Astrocyte (in vitro differentiated cells and primary cell): ENCODE data around the gene RASAL1. TPM values are rescaled to one million over a fixed set of nuclear protein-coding genes. Genes with fewer than 3 reads are reported as not detected.

ENCODE experiments used
- DNase-seq: peaks from one replicate; pipeline ENCODE4 v3.0.0-alpha.2; 2010; ENCODE audit warnings: low read depth
- FAIRE-seq: peaks from 2 replicates; lab custom pipeline; 2011; peaks lifted over from hg19 to GRCh38; lab: Jason Lieb, UNC
- H2AFZ ChIP-seq: 2 replicates; pipeline ENCODE4 v1.6.0; 2012; ENCODE audit warnings: low read depth, low read length, inconsistent platforms
- H3K27ac ChIP-seq: 2 replicates; pipeline ENCODE4 v1.5.1; 2011; ENCODE audit warnings: low read depth, low read length, inconsistent platforms
- H3K27me3 ChIP-seq: 2 replicates; pipeline ENCODE4 v1.6.0; 2011; ENCODE audit warnings: low read length, inconsistent platforms; ENCODE audit not compliant: insufficient read depth
- H3K36me3 ChIP-seq: 2 replicates; pipeline ENCODE4 v1.5.1; 2011; ENCODE audit warnings: low read length, inconsistent platforms; ENCODE audit not compliant: insufficient read depth
- H3K4me1 ChIP-seq: 2 replicates; pipeline ENCODE4 v1.5.1; 2011; ENCODE audit warnings: low read length, inconsistent platforms; ENCODE audit not compliant: insufficient read depth
- H3K4me2 ChIP-seq: 2 replicates; pipeline ENCODE4 v1.6.0; 2012; ENCODE audit warnings: low read length, inconsistent platforms
- H3K4me3 ChIP-seq: 2 replicates; pipeline ENCODE4 v1.5.1; 2011; ENCODE audit warnings: low read depth, mild to moderate bottlenecking, low read length, inconsistent platforms; ENCODE audit not compliant: insufficient read depth
- H3K79me2 ChIP-seq: 2 replicates; pipeline ENCODE4 v1.6.0; 2012; ENCODE audit warnings: mild to moderate bottlenecking, low read length, inconsistent platforms; ENCODE audit not compliant: insufficient read depth
- H3K9ac ChIP-seq: 2 replicates; pipeline ENCODE4 v1.6.0; 2012; ENCODE audit warnings: mild to moderate bottlenecking, low read length, inconsistent platforms
- H3K9me3 ChIP-seq: 2 replicates; pipeline ENCODE4 v1.5.1; 2012; ENCODE audit warnings: low read depth, mild to moderate bottlenecking, low read length, inconsistent platforms; ENCODE audit not compliant: insufficient read depth
- H4K20me1 ChIP-seq: 2 replicates; pipeline ENCODE4 v1.6.0; 2012; ENCODE audit warnings: low read length, inconsistent platforms; ENCODE audit not compliant: insufficient read depth
- H3K27ac Mint-ChIP-seq: one replicate; pipeline ENCODE4 v1.8.0; 2021; ENCODE audit warnings: mild to moderate bottlenecking, mixed read lengths; ENCODE audit not compliant: unreplicated experiment
- H3K27me3 Mint-ChIP-seq: one replicate; pipeline ENCODE4 v1.8.0; 2021; ENCODE audit warnings: low read depth, mixed read lengths; ENCODE audit not compliant: unreplicated experiment
- H3K36me3 Mint-ChIP-seq: one replicate; pipeline ENCODE4 v1.8.0; 2021; ENCODE audit warnings: low read depth, mixed read lengths; ENCODE audit not compliant: unreplicated experiment
- H3K4me1 Mint-ChIP-seq: one replicate; pipeline ENCODE4 v1.8.0; 2021; ENCODE audit warnings: low read depth, mixed read lengths; ENCODE audit not compliant: unreplicated experiment
- H3K4me3 Mint-ChIP-seq: one replicate; pipeline ENCODE4 v1.8.0; 2021; ENCODE audit warnings: mild to moderate bottlenecking, moderate library complexity, mixed read lengths; ENCODE audit not compliant: unreplicated experiment
- H3K9me3 Mint-ChIP-seq: one replicate; pipeline ENCODE4 v1.8.0; 2021; ENCODE audit warnings: mild to moderate bottlenecking, mixed read lengths; ENCODE audit not compliant: unreplicated experiment
- EZH2 ChIP-seq: IDR thresholded peaks from 2 replicates; pipeline ENCODE4 v1.6.1; 2012; ENCODE audit warnings: mild to moderate bottlenecking, low read length, inconsistent platforms; ENCODE audit not compliant: insufficient read depth
- total RNA-seq: library from RNA; stranded (reverse); gene quantifications from 2 replicates; pipeline ENCODE4 v1.2.1, GENCODE V29; 2021
- TF ChIP-seq, protein P1 (sequence below): IDR thresholded peaks from 2 replicates; pipeline ENCODE4 v1.5.1; 2011; ENCODE audit warnings: low read depth, mild to moderate bottlenecking, inconsistent platforms, low read length, moderate library complexity; ENCODE audit not compliant: insufficient read depth

RASAL1 gene
- total RNA-seq, 1 donor from 2014 or later, result 0.48 TPM

DNA sequence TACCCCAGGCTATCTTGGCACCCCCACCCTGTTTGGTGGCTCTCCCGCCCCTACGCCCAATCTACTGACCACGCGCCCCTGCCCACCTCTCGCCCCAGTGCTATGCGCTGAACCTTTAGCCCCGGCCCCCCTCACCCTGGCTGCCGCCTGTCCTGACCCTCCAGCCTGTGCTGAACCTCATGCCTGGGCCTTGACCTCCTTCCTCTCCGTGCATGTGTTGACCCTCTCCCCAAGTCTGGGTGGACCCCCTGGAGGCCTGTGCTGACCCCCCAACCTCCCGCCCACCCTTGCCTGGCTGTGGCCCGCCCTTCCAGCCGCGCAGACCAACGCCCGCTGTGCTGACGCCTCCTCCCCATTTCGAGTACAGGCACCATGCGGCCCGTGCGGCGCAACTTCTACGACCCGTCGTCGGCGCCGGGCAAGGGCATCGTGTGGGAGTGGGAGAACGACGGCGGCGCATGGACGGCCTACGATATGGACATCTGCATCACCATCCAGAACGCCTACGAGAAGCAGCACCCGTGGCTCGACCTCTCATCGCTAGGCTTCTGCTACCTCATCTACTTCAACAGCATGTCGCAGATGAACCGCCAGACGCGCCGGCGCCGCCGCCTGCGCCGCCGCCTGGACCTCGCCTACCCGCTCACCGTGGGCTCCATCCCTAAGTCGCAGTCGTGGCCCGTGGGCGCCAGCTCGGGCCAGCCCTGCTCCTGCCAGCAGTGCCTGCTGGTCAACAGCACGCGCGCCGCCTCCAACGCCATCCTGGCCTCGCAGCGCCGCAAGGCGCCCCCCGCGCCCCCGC lies 58.3 kb downstream of the RASAL1 start:
- H3K27me3 ChIP-seq, result peaks cover 13% of the 10 kb centered on the region
- Mint-ChIP-seq H3K4me1 (peaks cover 6% of the 10 kb centered on the region), H3K27me3 (peaks cover 67% of the 10 kb centered on the region), H3K4me3 (no peak overlapping the region), H3K9me3 (no peaks in the 10 kb centered on the region), H3K27ac (no peak overlapping the region), H3K36me3 (peaks cover 7% of the 10 kb centered on the region)
- H3K27ac ChIP-seq, result no peak overlapping the region
- H3K4me1 ChIP-seq, result no peaks in the 10 kb centered on the region
- H4K20me1 ChIP-seq, result no peaks in the 10 kb centered on the region
- TF ChIP-seq EZH2, result no peak
- TF ChIP-seq, protein P1, sequence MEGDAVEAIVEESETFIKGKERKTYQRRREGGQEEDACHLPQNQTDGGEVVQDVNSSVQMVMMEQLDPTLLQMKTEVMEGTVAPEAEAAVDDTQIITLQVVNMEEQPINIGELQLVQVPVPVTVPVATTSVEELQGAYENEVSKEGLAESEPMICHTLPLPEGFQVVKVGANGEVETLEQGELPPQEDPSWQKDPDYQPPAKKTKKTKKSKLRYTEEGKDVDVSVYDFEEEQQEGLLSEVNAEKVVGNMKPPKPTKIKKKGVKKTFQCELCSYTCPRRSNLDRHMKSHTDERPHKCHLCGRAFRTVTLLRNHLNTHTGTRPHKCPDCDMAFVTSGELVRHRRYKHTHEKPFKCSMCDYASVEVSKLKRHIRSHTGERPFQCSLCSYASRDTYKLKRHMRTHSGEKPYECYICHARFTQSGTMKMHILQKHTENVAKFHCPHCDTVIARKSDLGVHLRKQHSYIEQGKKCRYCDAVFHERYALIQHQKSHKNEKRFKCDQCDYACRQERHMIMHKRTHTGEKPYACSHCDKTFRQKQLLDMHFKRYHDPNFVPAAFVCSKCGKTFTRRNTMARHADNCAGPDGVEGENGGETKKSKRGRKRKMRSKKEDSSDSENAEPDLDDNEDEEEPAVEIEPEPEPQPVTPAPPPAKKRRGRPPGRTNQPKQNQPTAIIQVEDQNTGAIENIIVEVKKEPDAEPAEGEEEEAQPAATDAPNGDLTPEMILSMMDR, result no peak
- no peak for FAIRE-seq
- H3K4me3 ChIP-seq, result no peak overlapping the region
- H3K9ac ChIP-seq, result no peak overlapping the region
- no peaks in the 10 kb centered on the region for H3K9me3 ChIP-seq
- no peaks in the 10 kb centered on the region for H3K79me2 ChIP-seq
- H3K36me3 ChIP-seq, result no peaks in the 10 kb centered on the region
- no peak overlapping the region for H2AFZ ChIP-seq
- no peak overlapping the region for H3K4me2 ChIP-seq
- DNase-seq, result no peak

DNA sequence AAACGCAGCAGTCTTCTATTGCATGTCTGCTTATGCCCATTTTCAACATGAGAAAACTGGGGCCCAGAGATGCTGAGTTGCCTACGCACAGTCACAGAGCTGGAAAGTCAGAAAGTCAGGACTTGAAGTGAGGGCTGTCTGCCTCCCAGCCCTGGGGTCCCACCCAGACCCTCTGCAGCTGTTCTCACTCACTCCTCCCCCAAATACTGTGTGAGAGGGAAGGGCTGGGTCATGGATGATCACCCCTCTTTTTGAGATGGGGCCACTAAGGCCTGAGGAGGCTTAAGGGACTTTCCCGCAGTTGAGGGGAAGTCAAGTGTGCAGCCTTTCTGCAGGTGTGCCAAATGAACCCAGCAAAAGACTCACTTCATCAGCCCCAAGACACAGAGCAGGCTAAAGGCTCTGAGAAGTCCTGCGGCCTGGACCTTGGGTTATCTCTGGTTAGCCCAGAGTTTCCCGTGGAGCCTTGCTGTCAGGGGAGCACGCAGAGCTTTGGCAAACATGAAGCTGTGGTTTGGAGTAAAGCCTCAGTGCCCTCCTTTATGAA lies 60.4 kb downstream of the RASAL1 start:
- H3K4me2 ChIP-seq, result no peak overlapping the region
- no peaks in the 10 kb centered on the region for H3K4me1 ChIP-seq
- Mint-ChIP-seq H3K27ac (no peak overlapping the region), H3K9me3 (no peaks in the 10 kb centered on the region), H3K4me1 (peaks cover 4% of the 10 kb centered on the region), H3K4me3 (no peak overlapping the region), H3K36me3 (peaks cover 7% of the 10 kb centered on the region), H3K27me3 (peaks cover 73% of the 10 kb centered on the region)
- H4K20me1 ChIP-seq, result no peaks in the 10 kb centered on the region
- no peaks in the 10 kb centered on the region for H3K79me2 ChIP-seq
- H3K4me3 ChIP-seq, result no peak overlapping the region
- H3K27me3 ChIP-seq, result peaks cover 13% of the 10 kb centered on the region
- DNase-seq (no peak), FAIRE-seq (no peak)
- no peak overlapping the region for H3K27ac ChIP-seq
- H2AFZ ChIP-seq, result no peak overlapping the region
- no peak for TF ChIP-seq EZH2
- TF ChIP-seq, protein P1, result no peak
- H3K9me3 ChIP-seq, result no peaks in the 10 kb centered on the region
- H3K9ac ChIP-seq, result no peak overlapping the region
- H3K36me3 ChIP-seq, result no peaks in the 10 kb centered on the region

DNA sequence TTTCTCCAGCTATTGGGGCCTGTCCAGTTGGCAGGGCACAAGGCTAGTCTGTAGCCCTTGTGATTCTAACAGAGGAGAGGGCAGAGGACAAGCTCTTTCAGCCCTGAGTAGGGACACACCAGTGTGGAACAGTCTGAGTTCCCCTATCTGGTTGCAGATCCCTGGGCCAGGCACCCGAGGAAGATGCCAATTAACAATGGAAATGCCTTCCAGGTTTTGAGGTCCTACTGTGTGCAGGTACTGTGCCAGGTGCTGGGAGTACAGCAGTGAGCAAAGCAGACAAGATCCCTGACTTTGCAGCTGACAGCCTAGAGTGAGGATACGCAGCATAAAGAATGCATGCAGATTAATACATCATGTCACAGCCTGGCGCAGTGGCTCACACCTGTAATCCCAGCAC lies 62.0 kb downstream of the RASAL1 start:
- H3K27me3 Mint-ChIP-seq, result peaks cover 61% of the 10 kb centered on the region
- no peaks in the 10 kb centered on the region for H4K20me1 ChIP-seq
- H3K9me3 ChIP-seq, result no peaks in the 10 kb centered on the region
- no peak overlapping the region for H3K27ac Mint-ChIP-seq
- peaks cover 4% of the 10 kb centered on the region for H3K4me1 Mint-ChIP-seq
- no peaks in the 10 kb centered on the region for H3K79me2 ChIP-seq
- H3K27ac ChIP-seq, result no peak overlapping the region
- DNase-seq (no peak), FAIRE-seq (no peak)
- no peaks in the 10 kb centered on the region for H3K4me1 ChIP-seq
- peaks cover 13% of the 10 kb centered on the region for H3K27me3 ChIP-seq
- no peak overlapping the region for H3K9ac ChIP-seq
- TF ChIP-seq EZH2, result no peak
- TF ChIP-seq, protein P1, result no peak
- no peak overlapping the region for H3K4me2 ChIP-seq
- peaks cover 2% of the 10 kb centered on the region for H3K36me3 Mint-ChIP-seq
- H3K4me3 ChIP-seq, result no peak overlapping the region
- H3K4me3 Mint-ChIP-seq, result no peak overlapping the region
- no peaks in the 10 kb centered on the region for H3K9me3 Mint-ChIP-seq
- H3K36me3 ChIP-seq, result no peaks in the 10 kb centered on the region
- no peak overlapping the region for H2AFZ ChIP-seq
